Stimulated activated naive CD8-positive, alpha-beta T cell treated with anti-CD3 and anti-CD28 coated beads, Interleukin-15, amount 100 ng/mL, for 72 hours (primary cell): ENCODE data around the gene TAF8.

Experiments
- ATAC-seq: fragments of 150-1000 bp; cut with Tn5 transposase; 2 replicates; pipeline ENCODE4 v1.10.0; 2021; ENCODE audit warnings: mild to moderate bottlenecking, moderate library complexity
- DNase-seq, 2 donors: peaks; one replicate each; pipeline ENCODE4 v3.0.0; 2021 to 2022
- H3K27ac Mint-ChIP-seq, 2 donors: one replicate each; pipeline ENCODE4 v1.8.0; 2022; ENCODE audit warnings: mild to moderate bottlenecking in 2 of 2, mixed read lengths in 2 of 2, moderate library complexity in 2 of 2
- H3K27me3 Mint-ChIP-seq: one replicate; pipeline ENCODE4 v1.8.0; 2022; ENCODE audit warnings: mixed read lengths
- H3K4me1 Mint-ChIP-seq: one replicate; pipeline ENCODE4 v1.8.0; 2022; ENCODE audit warnings: mild to moderate bottlenecking, mixed read lengths
- H3K4me3 Mint-ChIP-seq, 2 donors: one replicate each; pipeline ENCODE4 v1.8.0; 2022; ENCODE audit warnings: mild to moderate bottlenecking in 2 of 2, mixed read lengths in 2 of 2, moderate library complexity in 1 of 2
- H3K9me3 Mint-ChIP-seq, 2 donors: one replicate each; pipeline ENCODE4 v1.8.0; 2022; ENCODE audit warnings: mixed read lengths in 2 of 2

The TAF8 gene

GRCh38 chr6:42113936-42114636 lies 63.8 kb downstream of the TAF8 start:
- H3K27ac Mint-ChIP-seq: peak overlapping the region in 1 of 2 donors; percentile 64
- no peaks in the 10 kb centered on the region for H3K9me3 Mint-ChIP-seq
- ATAC-seq (no peak), DNase-seq (no peak)
- no peak overlapping the region for H3K4me3 Mint-ChIP-seq
- no peaks in the 10 kb centered on the region for H3K4me1 Mint-ChIP-seq
- H3K27me3 Mint-ChIP-seq: peaks cover 15% of the 10 kb centered on the region

GRCh38 chr6:42117843-42118161 lies 67.5 kb downstream of the TAF8 start:
- DNase-seq (no peak), ATAC-seq (no peak)
- H3K9me3 Mint-ChIP-seq: no peaks in the 10 kb centered on the region
- H3K27ac Mint-ChIP-seq: no peak overlapping the region
- H3K27me3 Mint-ChIP-seq: peaks cover 15% of the 10 kb centered on the region
- H3K4me1 Mint-ChIP-seq: no peaks in the 10 kb centered on the region
- H3K4me3 Mint-ChIP-seq: no peak overlapping the region

GRCh38 chr6:42118162-42119001 lies 68.1 kb downstream of the TAF8 start:
- Mint-ChIP-seq H3K9me3 (no peaks in the 10 kb centered on the region), H3K4me1 (no peaks in the 10 kb centered on the region), H3K27me3 (peaks cover 15% of the 10 kb centered on the region), H3K4me3 (no peak overlapping the region), H3K27ac (no peak overlapping the region)
- no peak for DNase-seq
- no peak for ATAC-seq

GRCh38 chr6:42120895-42121865 lies 70.9 kb downstream of the TAF8 start:
- peaks cover 12% of the 10 kb centered on the region for H3K27me3 Mint-ChIP-seq
- no peak overlapping the region for H3K4me3 Mint-ChIP-seq
- ATAC-seq (no peak), DNase-seq (no peak)
- no peak overlapping the region for H3K27ac Mint-ChIP-seq
- no peaks in the 10 kb centered on the region for H3K4me1 Mint-ChIP-seq
- H3K9me3 Mint-ChIP-seq: no peaks in the 10 kb centered on the region

GRCh38 chr6:42123379-42124103 lies 73.2 kb downstream of the TAF8 start:
- DNase-seq: no peak
- Mint-ChIP-seq H3K27ac (no peak overlapping the region), H3K9me3 (no peaks in the 10 kb centered on the region), H3K4me3 (no peak overlapping the region), H3K27me3 (no peaks in the 10 kb centered on the region), H3K4me1 (no peaks in the 10 kb centered on the region)
- no peak for ATAC-seq

- DNase-seq (no peak), ATAC-seq (peak; percentile 39)
- H3K27ac Mint-ChIP-seq: no peak overlapping the region
- no peaks in the 10 kb centered on the region for H3K9me3 Mint-ChIP-seq
- H3K4me3 Mint-ChIP-seq: no peak overlapping the region
- no peaks in the 10 kb centered on the region for H3K4me1 Mint-ChIP-seq
- no peaks in the 10 kb centered on the region for H3K27me3 Mint-ChIP-seq
These were observed 74.0 kb downstream of the TAF8 start for GRCh38 chr6:42124223-42124836.

- no peak for ATAC-seq
- Mint-ChIP-seq H3K27ac (no peak overlapping the region), H3K4me1 (no peaks in the 10 kb centered on the region), H3K27me3 (no peaks in the 10 kb centered on the region), H3K4me3 (no peak overlapping the region), H3K9me3 (no peaks in the 10 kb centered on the region)
- no peak for DNase-seq
These were observed 74.9 kb downstream of the TAF8 start for GRCh38 chr6:42125231-42125630.

GRCh38 chr6:42125663-42126062 lies 75.3 kb downstream of the TAF8 start:
- DNase-seq (no peak), ATAC-seq (no peak)
- Mint-ChIP-seq H3K27ac (no peak overlapping the region), H3K4me3 (no peak overlapping the region), H3K27me3 (no peaks in the 10 kb centered on the region), H3K4me1 (no peaks in the 10 kb centered on the region), H3K9me3 (no peaks in the 10 kb centered on the region)

- H3K27ac Mint-ChIP-seq: no peak overlapping the region
- DNase-seq (no peak), ATAC-seq (no peak)
- no peak overlapping the region for H3K4me3 Mint-ChIP-seq
- H3K27me3 Mint-ChIP-seq: no peaks in the 10 kb centered on the region
- no peaks in the 10 kb centered on the region for H3K9me3 Mint-ChIP-seq
- H3K4me1 Mint-ChIP-seq: no peaks in the 10 kb centered on the region
These were observed 78.4 kb downstream of the TAF8 start for GRCh38 chr6:42128460-42129359.

- H3K4me3 Mint-ChIP-seq: no peak overlapping the region
- H3K27ac Mint-ChIP-seq: no peak overlapping the region
- H3K27me3 Mint-ChIP-seq: no peaks in the 10 kb centered on the region
- no peaks in the 10 kb centered on the region for H3K4me1 Mint-ChIP-seq
- DNase-seq (no peak), ATAC-seq (no peak)
- no peaks in the 10 kb centered on the region for H3K9me3 Mint-ChIP-seq
These were observed 79.0 kb downstream of the TAF8 start for GRCh38 chr6:42129360-42129676.

GRCh38 chr6:42131531-42131930 lies 81.2 kb downstream of the TAF8 start:
- Mint-ChIP-seq H3K27ac (peak overlapping the region in 1 of 2 donors; percentile 27), H3K4me1 (peaks cover 4% of the 10 kb centered on the region), H3K27me3 (no peaks in the 10 kb centered on the region), H3K4me3 (no peak overlapping the region), H3K9me3 (no peaks in the 10 kb centered on the region)
- ATAC-seq: no peak
- DNase-seq: no peak

GRCh38 chr6:42133926-42134325 lies 83.6 kb downstream of the TAF8 start:
- Mint-ChIP-seq H3K9me3 (no peaks in the 10 kb centered on the region), H3K4me1 (peaks cover 13% of the 10 kb centered on the region), H3K4me3 (no peak overlapping the region), H3K27me3 (no peaks in the 10 kb centered on the region), H3K27ac (no peak overlapping the region)
- ATAC-seq (no peak), DNase-seq (no peak)

GRCh38 chr6:42135161-42135560 lies 84.8 kb downstream of the TAF8 start:
- Mint-ChIP-seq H3K27ac (no peak overlapping the region), H3K4me1 (peaks cover 13% of the 10 kb centered on the region), H3K9me3 (no peaks in the 10 kb centered on the region), H3K27me3 (peaks cover 6% of the 10 kb centered on the region), H3K4me3 (no peak overlapping the region)
- no peak for DNase-seq
- ATAC-seq: no peak

- DNase-seq (no peak), ATAC-seq (no peak)
- Mint-ChIP-seq H3K4me1 (peaks cover 13% of the 10 kb centered on the region), H3K9me3 (no peaks in the 10 kb centered on the region), H3K27ac (no peak overlapping the region), H3K4me3 (no peak overlapping the region), H3K27me3 (peaks cover 11% of the 10 kb centered on the region)
These were observed 85.4 kb downstream of the TAF8 start for GRCh38 chr6:42135722-42136121.
